ENCODE data around the gene RGP1.

Gene RGP1

GRCh38 chr9:35741740-35742139 lies 7.3 kb upstream of the RGP1 start:
- Mint-ChIP-seq H3K27ac (no peak overlapping the region), H3K4me3 (no peak overlapping the region), H3K4me1 (peaks cover 14% of the 10 kb centered on the region), H3K36me3 (ENCODE audit: low read depth) (peaks cover 39% of the 10 kb centered on the region), H3K9me3 (no peaks in the 10 kb centered on the region), H3K27me3 (ENCODE audit: low read depth, poor library complexity) (peaks cover 10% of the 10 kb centered on the region)
- TF ChIP-seq, protein P1, sequence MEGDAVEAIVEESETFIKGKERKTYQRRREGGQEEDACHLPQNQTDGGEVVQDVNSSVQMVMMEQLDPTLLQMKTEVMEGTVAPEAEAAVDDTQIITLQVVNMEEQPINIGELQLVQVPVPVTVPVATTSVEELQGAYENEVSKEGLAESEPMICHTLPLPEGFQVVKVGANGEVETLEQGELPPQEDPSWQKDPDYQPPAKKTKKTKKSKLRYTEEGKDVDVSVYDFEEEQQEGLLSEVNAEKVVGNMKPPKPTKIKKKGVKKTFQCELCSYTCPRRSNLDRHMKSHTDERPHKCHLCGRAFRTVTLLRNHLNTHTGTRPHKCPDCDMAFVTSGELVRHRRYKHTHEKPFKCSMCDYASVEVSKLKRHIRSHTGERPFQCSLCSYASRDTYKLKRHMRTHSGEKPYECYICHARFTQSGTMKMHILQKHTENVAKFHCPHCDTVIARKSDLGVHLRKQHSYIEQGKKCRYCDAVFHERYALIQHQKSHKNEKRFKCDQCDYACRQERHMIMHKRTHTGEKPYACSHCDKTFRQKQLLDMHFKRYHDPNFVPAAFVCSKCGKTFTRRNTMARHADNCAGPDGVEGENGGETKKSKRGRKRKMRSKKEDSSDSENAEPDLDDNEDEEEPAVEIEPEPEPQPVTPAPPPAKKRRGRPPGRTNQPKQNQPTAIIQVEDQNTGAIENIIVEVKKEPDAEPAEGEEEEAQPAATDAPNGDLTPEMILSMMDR (IDR thresholded peaks at IDR 0.05) = no peak
- no peak for DNase-seq

- Mint-ChIP-seq H3K27ac (no peak overlapping the region), H3K4me1 (peaks cover 29% of the 10 kb centered on the region), H3K27me3 (ENCODE audit: low read depth, poor library complexity) (peaks cover 10% of the 10 kb centered on the region), H3K9me3 (no peaks in the 10 kb centered on the region), H3K36me3 (ENCODE audit: low read depth) (peaks cover 41% of the 10 kb centered on the region), H3K4me3 (no peak overlapping the region)
- DNase-seq = no peak
- TF ChIP-seq, protein P1 (IDR thresholded peaks at IDR 0.05) = no peak
Measured at GRCh38 chr9:35743452-35743851, 5.6 kb upstream of the RGP1 start.

GRCh38 chr9:35743880-35744518 lies 5.1 kb upstream of the RGP1 start:
- peaks cover 29% of the 10 kb centered on the region for H3K4me1 Mint-ChIP-seq
- no peak overlapping the region for H3K27ac Mint-ChIP-seq
- peaks cover 41% of the 10 kb centered on the region for H3K36me3 Mint-ChIP-seq (ENCODE audit: low read depth)

DNA sequence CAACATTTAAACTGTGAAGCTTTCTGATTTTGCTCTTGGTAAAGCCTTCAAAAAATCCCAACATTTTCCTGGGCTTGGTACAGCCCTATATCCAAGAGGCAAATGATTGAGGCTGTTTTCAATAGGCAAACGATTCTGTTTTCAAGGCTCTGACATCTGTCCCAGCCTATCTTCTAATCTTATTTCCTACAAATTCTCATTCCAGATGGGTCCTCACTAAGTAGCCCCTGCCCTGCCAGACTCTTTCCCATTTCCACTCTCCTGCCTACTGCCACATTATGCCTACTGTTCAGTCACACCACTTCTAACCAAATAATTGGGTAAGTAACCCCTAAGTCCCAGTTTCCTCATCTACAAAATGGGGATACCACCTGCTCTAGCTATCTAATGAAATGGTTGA lies 3.5 kb upstream of the RGP1 start:
- peaks cover 36% of the 10 kb centered on the region for H3K36me3 Mint-ChIP-seq (ENCODE audit: low read depth)
- H3K4me3 Mint-ChIP-seq = peak overlapping the region; percentile 92
- peaks cover 40% of the 10 kb centered on the region for H3K4me1 Mint-ChIP-seq
- no peak overlapping the region for H3K27ac Mint-ChIP-seq
- TF ChIP-seq, protein P1 (IDR thresholded peaks at IDR 0.05) = no peak
- no peak for DNase-seq
- H3K27me3 Mint-ChIP-seq (ENCODE audit: low read depth, poor library complexity) = peaks cover 10% of the 10 kb centered on the region
- no peaks in the 10 kb centered on the region for H3K9me3 Mint-ChIP-seq

More at GRCh38 chr9:35743880-35744518, 5.1 kb upstream of the RGP1 start:
- Mint-ChIP-seq H3K27me3 (ENCODE audit: low read depth, poor library complexity) (peaks cover 10% of the 10 kb centered on the region), H3K4me3 (no peak overlapping the region), H3K9me3 (no peaks in the 10 kb centered on the region)
- TF ChIP-seq, protein P1 (IDR thresholded peaks at IDR 0.05) = no peak
- DNase-seq = no peak

DNA sequence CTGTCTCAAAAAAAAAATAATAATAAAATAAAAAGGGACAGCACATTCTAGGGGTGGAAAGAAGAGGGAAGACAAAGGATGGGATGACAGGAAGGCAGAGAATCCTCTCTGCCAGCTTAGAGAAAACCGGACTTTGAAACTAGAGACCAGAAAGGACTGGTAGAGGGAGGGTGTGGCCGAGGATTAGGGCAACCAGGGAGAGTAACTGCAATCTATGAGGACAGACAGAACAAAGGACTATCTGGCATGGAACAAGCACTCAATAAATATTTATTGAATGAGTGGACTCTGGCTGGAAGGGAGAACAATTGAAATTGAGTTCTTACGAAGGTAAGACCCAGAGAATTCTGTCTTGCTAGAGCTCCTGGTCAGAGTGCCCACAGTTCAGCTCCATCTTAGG lies 2.5 kb upstream of the RGP1 start:
- peak overlapping the region; percentile 39 for H3K27ac Mint-ChIP-seq
- peak overlapping the region; percentile 92 for H3K4me3 Mint-ChIP-seq
- DNase-seq = no peak
- TF ChIP-seq, protein P1 (IDR thresholded peaks at IDR 0.05) = no peak
- peaks cover 40% of the 10 kb centered on the region for H3K4me1 Mint-ChIP-seq
- H3K27me3 Mint-ChIP-seq (ENCODE audit: low read depth, poor library complexity) = peaks cover 10% of the 10 kb centered on the region
- peaks cover 41% of the 10 kb centered on the region for H3K36me3 Mint-ChIP-seq (ENCODE audit: low read depth)
- H3K9me3 Mint-ChIP-seq = no peaks in the 10 kb centered on the region

GRCh38 chr9:35748242-35748857 lies 737 bp upstream of the RGP1 start:
- no peak for DNase-seq
- no peak overlapping the region for H3K27ac Mint-ChIP-seq

More at GRCh38 chr9:35748242-35748857, 737 bp upstream of the RGP1 start:
- peaks cover 40% of the 10 kb centered on the region for H3K4me1 Mint-ChIP-seq
- TF ChIP-seq, protein P1 (IDR thresholded peaks at IDR 0.05) = no peak
- peaks cover 8% of the 10 kb centered on the region for H3K27me3 Mint-ChIP-seq (ENCODE audit: low read depth, poor library complexity)
- peaks cover 41% of the 10 kb centered on the region for H3K36me3 Mint-ChIP-seq (ENCODE audit: low read depth)
- no peaks in the 10 kb centered on the region for H3K9me3 Mint-ChIP-seq
- H3K4me3 Mint-ChIP-seq = peak overlapping the region; percentile 92

All from nephron progenitor cell (in vitro differentiated cells).